GOT3 (cell line): Measurements from ENCODE around the gene SCN8A.

Experiments used
- DNase-seq: peaks from one replicate; lab custom pipeline; 2025; ENCODE audit warnings: mixed read lengths; lab: John Stamatoyannopoulos, UW

SCN8A gene

GRCh38 chr12:51852404-51853137 is 261.5 kb downstream of the SCN8A start:
- no peak for DNase-seq

GRCh38 chr12:51855586-51856428 is 264.8 kb downstream of the SCN8A start:
- DNase-seq = no peak

- no peak for DNase-seq
These were observed 270.0 kb downstream of the SCN8A start for GRCh38 chr12:51860986-51861385.
